D721Med (cell line): ENCODE measurements around the gene TOR1AIP1.

Source experiments
- DNase-seq: peaks from one replicate; pipeline ENCODE4 v3.0.0; 2011; ENCODE audit warnings: low spot score; ENCODE audit not compliant: insufficient read length
- FAIRE-seq: peaks from 2 replicates; lab custom pipeline; 2011; peaks lifted over from hg19 to GRCh38; lab: Jason Lieb, UNC
- TF ChIP-seq, protein P1 (sequence below): IDR thresholded peaks from 2 replicates; pipeline ENCODE4 v1.5.1; 2012; ENCODE audit warnings: mild to moderate bottlenecking, control low read depth; ENCODE audit not compliant: insufficient read depth; ENCODE audit errors: missing control alignments

The TOR1AIP1 gene

DNA sequence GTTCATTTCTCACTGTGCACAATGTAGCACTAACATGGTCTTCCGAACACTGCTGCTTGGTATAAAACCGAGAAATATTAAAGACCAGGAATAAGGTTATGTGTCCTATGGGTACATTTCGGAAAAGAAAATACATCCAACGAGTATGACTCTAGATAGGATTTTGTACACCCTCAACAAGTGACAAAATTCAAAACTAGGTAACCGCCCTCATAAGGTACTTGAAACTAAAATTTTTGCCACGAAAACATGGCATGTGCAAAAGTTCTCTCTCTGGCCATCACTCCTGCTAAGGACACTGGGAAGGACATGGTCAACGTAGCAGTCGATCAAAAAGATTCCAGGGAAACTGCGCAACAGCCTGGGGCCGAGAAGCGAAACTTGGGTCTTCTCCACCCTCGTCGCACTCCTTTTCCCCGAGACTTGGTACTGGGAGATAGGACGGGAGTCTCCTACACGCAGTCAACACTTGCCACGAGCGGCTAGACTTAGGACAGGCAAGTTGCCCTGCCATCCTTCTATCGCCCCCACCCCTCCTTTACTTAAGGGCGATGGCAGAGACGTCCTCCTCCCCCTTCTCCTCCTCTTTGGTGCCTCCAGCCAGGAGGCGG lies 338 bp upstream of the TOR1AIP1 start:
- TF ChIP-seq, protein P1, sequence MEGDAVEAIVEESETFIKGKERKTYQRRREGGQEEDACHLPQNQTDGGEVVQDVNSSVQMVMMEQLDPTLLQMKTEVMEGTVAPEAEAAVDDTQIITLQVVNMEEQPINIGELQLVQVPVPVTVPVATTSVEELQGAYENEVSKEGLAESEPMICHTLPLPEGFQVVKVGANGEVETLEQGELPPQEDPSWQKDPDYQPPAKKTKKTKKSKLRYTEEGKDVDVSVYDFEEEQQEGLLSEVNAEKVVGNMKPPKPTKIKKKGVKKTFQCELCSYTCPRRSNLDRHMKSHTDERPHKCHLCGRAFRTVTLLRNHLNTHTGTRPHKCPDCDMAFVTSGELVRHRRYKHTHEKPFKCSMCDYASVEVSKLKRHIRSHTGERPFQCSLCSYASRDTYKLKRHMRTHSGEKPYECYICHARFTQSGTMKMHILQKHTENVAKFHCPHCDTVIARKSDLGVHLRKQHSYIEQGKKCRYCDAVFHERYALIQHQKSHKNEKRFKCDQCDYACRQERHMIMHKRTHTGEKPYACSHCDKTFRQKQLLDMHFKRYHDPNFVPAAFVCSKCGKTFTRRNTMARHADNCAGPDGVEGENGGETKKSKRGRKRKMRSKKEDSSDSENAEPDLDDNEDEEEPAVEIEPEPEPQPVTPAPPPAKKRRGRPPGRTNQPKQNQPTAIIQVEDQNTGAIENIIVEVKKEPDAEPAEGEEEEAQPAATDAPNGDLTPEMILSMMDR = no peak
- FAIRE-seq (no peak), DNase-seq (peak; percentile 54)

DNA sequence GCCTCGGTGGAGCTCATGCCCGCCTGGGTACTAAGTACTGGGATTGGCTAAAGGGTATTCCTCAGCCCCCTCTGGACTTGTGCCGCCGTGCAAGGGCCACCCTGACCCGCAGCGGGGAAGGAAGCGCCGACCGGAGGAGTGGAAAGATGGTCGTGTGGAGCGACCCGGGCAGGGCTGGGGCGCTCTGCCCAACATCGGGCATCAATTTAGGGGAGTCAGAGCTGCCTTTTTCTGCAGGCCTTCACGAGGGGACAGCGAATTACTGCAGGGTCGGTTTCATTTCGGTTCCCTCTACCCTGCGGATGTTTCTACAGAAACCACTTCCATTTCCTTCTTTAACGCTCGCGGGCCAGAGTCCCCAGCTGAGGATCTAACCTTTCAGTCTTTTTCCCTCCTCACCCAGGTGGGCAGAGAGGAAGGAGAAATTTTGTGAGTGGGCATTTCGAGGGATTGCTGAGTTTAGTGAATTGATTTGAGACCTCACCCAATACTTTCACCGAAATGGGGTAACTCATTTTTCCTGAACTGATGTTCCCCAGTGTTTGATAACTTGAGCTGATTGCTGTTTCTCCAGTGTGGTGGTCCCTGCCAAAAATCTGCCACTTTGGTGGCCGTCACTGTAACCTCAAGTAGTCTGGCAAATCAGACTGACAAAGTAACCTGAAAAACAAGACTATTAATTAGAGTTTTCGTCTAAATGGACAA lies 1.1 kb downstream of the TOR1AIP1 start:
- DNase-seq = no peak
- TF ChIP-seq, protein P1 = no peak
- no peak for FAIRE-seq

DNA sequence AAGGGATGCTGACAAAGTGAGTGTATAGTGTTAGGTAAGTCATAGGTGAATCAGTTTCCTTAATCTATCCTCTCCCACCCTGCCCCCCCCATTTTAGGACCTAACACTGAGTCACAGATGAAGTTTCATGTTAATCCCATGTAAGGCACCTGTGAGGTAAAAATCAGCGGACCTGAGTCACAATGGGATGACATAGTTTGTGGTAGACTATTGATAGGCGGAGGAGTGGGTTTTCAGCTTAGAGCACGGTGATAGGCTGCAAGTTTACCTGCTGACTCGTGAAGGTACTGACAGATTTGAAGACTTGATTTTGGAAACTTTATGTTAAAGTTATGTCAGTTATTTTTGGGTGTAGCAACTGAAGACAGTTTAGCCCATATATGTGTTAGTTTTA lies 1.7 kb downstream of the TOR1AIP1 start:
- no peak for DNase-seq
- TF ChIP-seq, protein P1 = no peak
- FAIRE-seq = peak; percentile 32

DNA sequence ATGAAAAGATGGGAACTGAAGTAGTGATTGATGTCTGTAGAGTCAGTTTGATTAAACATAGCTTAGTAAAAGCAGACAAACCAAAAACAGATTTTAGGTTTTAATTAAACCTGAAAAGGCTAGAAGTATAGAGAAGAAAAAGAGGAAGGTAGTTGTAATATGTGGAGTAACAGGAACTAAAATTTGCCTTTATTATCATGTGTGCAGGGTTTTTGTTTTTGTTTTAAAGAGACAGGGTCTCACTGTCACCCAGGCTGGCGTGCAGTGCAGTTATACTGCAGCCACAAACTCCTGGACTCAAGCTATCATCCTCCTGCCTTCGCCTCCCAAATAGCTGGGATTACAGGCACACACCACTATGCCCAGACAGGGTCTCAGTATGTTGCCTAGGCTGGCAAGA lies 6.0 kb downstream of the TOR1AIP1 start:
- FAIRE-seq (peak; percentile 84), DNase-seq (no peak)
- TF ChIP-seq, protein P1 = no peak

DNA sequence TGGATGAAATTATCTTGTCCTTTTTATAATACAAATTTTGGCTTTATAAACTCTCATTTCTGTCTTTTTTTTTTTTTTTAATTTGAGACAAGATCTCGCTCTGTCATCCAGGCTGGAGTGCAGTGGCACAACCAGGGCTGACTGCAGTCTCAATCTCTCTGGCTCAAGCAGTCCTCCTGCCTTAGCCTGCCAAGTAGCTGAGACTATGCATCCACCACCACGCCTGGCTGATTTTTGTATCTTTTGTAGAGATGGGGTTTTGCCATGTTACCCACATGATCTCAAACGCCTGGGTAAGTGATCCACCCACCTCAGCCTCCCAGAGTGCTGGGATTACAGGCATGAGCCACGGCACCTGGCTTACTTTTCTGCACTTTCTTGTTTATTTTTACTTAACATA lies 7.5 kb downstream of the TOR1AIP1 start:
- TF ChIP-seq, protein P1 = no peak
- no peak for DNase-seq
- FAIRE-seq = no peak

DNA sequence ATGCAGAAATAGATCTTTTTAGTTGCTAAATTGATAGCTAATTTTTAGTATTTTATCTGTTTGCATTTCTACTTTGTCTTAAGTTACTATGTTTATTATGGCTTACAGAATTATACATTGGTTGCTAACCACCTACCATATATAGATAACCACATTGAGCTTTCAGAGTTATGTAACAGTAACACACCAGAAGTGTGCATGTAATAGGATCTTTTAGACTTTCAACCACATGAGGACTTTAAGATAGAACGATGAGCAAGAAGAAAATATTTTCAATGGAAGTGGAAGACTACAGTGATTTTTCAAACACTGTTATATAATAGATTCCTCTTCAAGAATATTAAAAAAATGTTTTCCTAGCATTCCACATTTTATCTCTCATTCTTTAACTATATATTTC lies 28.8 kb downstream of the TOR1AIP1 start:
- FAIRE-seq = peak; percentile 56
- DNase-seq = no peak
- TF ChIP-seq, protein P1 = no peak

DNA sequence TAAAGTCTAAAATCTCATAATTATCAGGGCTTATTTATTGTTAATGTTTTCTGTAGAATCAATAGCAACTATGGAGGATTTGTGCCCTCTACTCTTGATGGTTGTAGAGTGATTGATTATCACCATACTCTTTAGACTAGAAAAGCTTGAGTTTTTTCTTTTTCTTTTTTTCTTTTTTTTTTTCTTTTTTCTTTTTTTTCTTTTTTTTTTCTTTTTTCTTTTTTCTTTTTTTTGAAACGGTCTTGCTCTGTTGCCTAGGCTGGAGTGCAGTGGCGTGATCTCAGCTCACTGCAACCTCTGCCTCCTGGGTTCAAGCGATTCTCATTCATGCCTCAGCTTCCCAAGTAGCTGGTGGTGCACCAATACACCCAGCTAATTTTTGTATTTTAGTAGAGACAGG lies 29.7 kb downstream of the TOR1AIP1 start:
- FAIRE-seq (no peak), DNase-seq (no peak)
- TF ChIP-seq, protein P1 = no peak
